HepG2 (cell line): ENCODE measurements around the gene VAV2. TPM values are rescaled to one million over a fixed set of nuclear protein-coding genes. Genes with fewer than 3 reads are reported as not detected.

Experiments used
- ATAC-seq: fragments of 200-7000 bp; cut with Tn5 transposase; 3 replicates; pipeline ENCODE4 v1.9.1; 2020; ENCODE audit warnings: mild to moderate bottlenecking, moderate library complexity
- BruUV-seq: library from RNA; stranded (reverse); fragments of 400-500 nt; replicated peaks from 2 replicates; lab custom pipeline; 2021; lab: Mats Ljungman, UMichigan
- CTCF ChIA-PET: fragments of 300-600 bp; formaldehyde crosslinking; extraction: SDS; loops from one replicate; lab custom pipeline; 2021; ENCODE audit warnings: low total read pairs, inconsistent platforms, low intra/inter-chr PET ratio; lab: Yijun Ruan, JAX
- POLR2A ChIA-PET: fragments of 350-600 bp; sonication (Branson Sonifier 250); formaldehyde crosslinking; loops from one replicate; lab custom pipeline; 2020; ENCODE audit warnings: antibody characterized with exemption, inconsistent platforms; lab: Yijun Ruan, JAX
- DNase-seq: peaks from one replicate; pipeline ENCODE4 v3.0.0-alpha.2; 2015; ENCODE audit warnings: low spot score
- FAIRE-seq: peaks from 3 replicates; lab custom pipeline; 2011; peaks lifted over from hg19 to GRCh38; lab: Jason Lieb, UNC
- H2AFZ ChIP-seq: one replicate; pipeline ENCODE4 v1.6.1; 2011; ENCODE audit warnings: low read length, inconsistent platforms
- H3K27ac ChIP-seq: fragments of 300-600 bp; 3 replicates; pipeline ENCODE4 v1.8.0; 2011; ENCODE audit warnings: mixed run types, mild to moderate bottlenecking, mixed read lengths, low read length, inconsistent platforms; ENCODE audit not compliant: insufficient read depth; ENCODE audit errors: extremely low read length
- H3K27me3 ChIP-seq, 2 experiments: fragments of 200-600 bp in 1 of 2; 2 replicates in 1 of 2; 3 replicates in 1 of 2; pipeline versions ENCODE4 v1.6.0 to v1.8.0; 2011; ENCODE audit warnings: low read length in 2 of 2, mild to moderate bottlenecking in 2 of 2, moderate library complexity in 2 of 2, inconsistent platforms in 1 of 2; ENCODE audit not compliant: insufficient read depth in 2 of 2, control insufficient read depth in 1 of 2
- H3K36me3 ChIP-seq, 2 experiments: fragments of 200-600 bp in 1 of 2; replicated peaks in 1 of 2; 2 replicates in 1 of 2; 3 replicates in 1 of 2; pipeline versions ENCODE4 v1.5.1 to v1.8.0; 2011; ENCODE audit warnings: low read length in 2 of 2, inconsistent platforms in 1 of 2; ENCODE audit not compliant: insufficient read depth in 2 of 2, control insufficient read depth in 1 of 2
- H3K4me1 ChIP-seq: 2 replicates; pipeline ENCODE4 v1.5.1; 2012; ENCODE audit warnings: low read length, inconsistent platforms; ENCODE audit not compliant: insufficient read depth
- H3K4me2 ChIP-seq: 2 replicates; pipeline ENCODE4 v1.6.0; 2011; ENCODE audit warnings: low read depth, low read length, inconsistent platforms
- H3K4me3 ChIP-seq, 3 experiments: fragments of 200-600 bp in 1 of 3; sonication (generic), shearing (Covaris generic) in 1 of 3; replicated peaks in 1 of 3; 2 replicates each; pipeline ENCODE4 v1.5.1; 2011 to 2016; ENCODE audit warnings: low read length in 3 of 3, inconsistent platforms in 2 of 3, low read depth in 2 of 3, mild to moderate bottlenecking in 2 of 3, control low read depth in 1 of 3, mixed read lengths in 1 of 3; ENCODE audit not compliant: insufficient read depth in 1 of 3
- H3K79me2 ChIP-seq: one replicate; pipeline ENCODE4 v1.6.1; 2011; ENCODE audit warnings: low read length, inconsistent platforms; ENCODE audit not compliant: insufficient read depth
- H3K9ac ChIP-seq: 2 replicates; pipeline ENCODE4 v1.6.0; 2011; ENCODE audit warnings: mild to moderate bottlenecking, low read depth, low read length, inconsistent platforms; ENCODE audit not compliant: insufficient read depth
- H3K9me3 ChIP-seq: 2 replicates; pipeline ENCODE4 v1.5.1; 2012; ENCODE audit warnings: mild to moderate bottlenecking, low read length
- H4K20me1 ChIP-seq: 2 replicates; pipeline ENCODE4 v1.6.0; 2011; ENCODE audit warnings: inconsistent platforms, mild to moderate bottlenecking, low read length, moderate library complexity; ENCODE audit not compliant: insufficient read depth
- AGO2 ChIP-seq: fragments of 200-400 bp; formaldehyde crosslinking; optimal IDR thresholded peaks from 2 replicates; pipeline ENCODE3; 2017; ENCODE audit warnings: mild to moderate bottlenecking, low read depth, low read length, moderate library complexity
- FOXO1 ChIP-seq: sonication (generic); formaldehyde crosslinking; IDR thresholded peaks from 2 replicates; pipeline ENCODE4 v1.4.0; 2020; ENCODE audit warnings: missing genetic modification reagents
- GLI4 ChIP-seq: sonication (generic); formaldehyde crosslinking; IDR thresholded peaks from 2 replicates; pipeline ENCODE4 v1.5.1; 2020; ENCODE audit warnings: missing genetic modification reagents, mild to moderate bottlenecking, moderate library complexity, borderline replicate concordance
- RBM22 ChIP-seq: fragments of 200-400 bp; formaldehyde crosslinking; optimal IDR thresholded peaks from 2 replicates; pipeline ENCODE3; 2017; ENCODE audit warnings: mild to moderate bottlenecking, low read length, moderate library complexity
- SYNCRIP ChIP-seq: fragments of 200-400 bp; formaldehyde crosslinking; IDR thresholded peaks from 2 replicates; pipeline ENCODE4 v1.6.1; 2018; ENCODE audit warnings: mild to moderate bottlenecking, low read depth, low read length; ENCODE audit not compliant: insufficient read depth
- TCF7L2 ChIP-seq: IDR thresholded peaks from 2 replicates; pipeline ENCODE4 v1.6.1; 2011; ENCODE audit warnings: mild to moderate bottlenecking, low read depth, low read length, moderate library complexity
- ZBTB7A ChIP-seq: sonication (generic); formaldehyde crosslinking; IDR thresholded peaks from 2 replicates; pipeline ENCODE4 v1.8.0; 2022; ENCODE audit warnings: mild to moderate bottlenecking, missing genetic modification reagents
- ZNF75D ChIP-seq: sonication (generic); formaldehyde crosslinking; IDR thresholded peaks from 2 replicates; pipeline ENCODE4 v1.8.1; 2023; ENCODE audit warnings: missing genetic modification reagents, mild to moderate bottlenecking, borderline replicate concordance
- ZNF816 ChIP-seq: sonication (generic); formaldehyde crosslinking; IDR thresholded peaks from 2 replicates; pipeline ENCODE4 v1.8.0; 2022; ENCODE audit warnings: missing genetic modification reagents, mild to moderate bottlenecking, borderline replicate concordance
- WGBS: methylation state at CpG from one replicate; pipeline ENCODE4 v1.1.6; 2017; ENCODE audit warnings: low lambda C conversion rate; 5-methylcytosine and 5-hydroxymethylcytosine counted together
- in situ Hi-C: cut with HindIII; loops from 2 replicates; pipeline ENCODE4 v1.10.0; 2017; ENCODE audit warnings: low pct_unique_long_range_greater_than_20kb; ENCODE audit not compliant: extremely low pct_ligation_motif_present
- intact Hi-C: fragments of 100-400 bp; cut with micrococcal nuclease; formaldehyde crosslinking; loops from one replicate; pipeline ENCODE4 v1.10.0; 2022; ENCODE audit not compliant: unreplicated experiment
- polyA plus RNA-seq, 8 experiments: library from polyadenylated mRNA; depleted of rRNA in 3 of 8; stranded (reverse) in 7 of 8; unstranded in 1 of 8; fragments of >200 nt; fragmentation: Illumina TruSeq in 4 of 8; extraction: Trizol in 4 of 8; gene quantifications; 2 replicates each; pipeline versions ENCODE4 v1.2.1 to v1.2.3, GENCODE V29; 2011 to 2016; ENCODE audit warnings: low read depth in 4 of 8, missing spikeins in 1 of 8, mixed read lengths in 1 of 8; ENCODE audit not compliant: insufficient read depth in 1 of 8
- total RNA-seq, 5 experiments: library from RNA; depleted of rRNA; stranded (reverse); fragments of >200 nt; fragmentation: Illumina TruSeq; extraction: Trizol; gene quantifications; 2 replicates each; pipeline ENCODE4 v1.2.3, GENCODE V29; 2016; ENCODE audit warnings: low read depth in 1 of 5
- TF ChIP-seq, protein P1 (sequence below): sonication (generic); formaldehyde crosslinking; IDR thresholded peaks from 2 replicates; pipeline ENCODE4 v1.4.0; 2020; ENCODE audit warnings: mild to moderate bottlenecking, missing genetic modification reagents
- TF ChIP-seq, protein P2 (sequence below): IDR thresholded peaks from 2 replicates; pipeline ENCODE4 v1.6.1; 2016; ENCODE audit warnings: low read depth

Gene VAV2
- total and polyA plus RNA-seq, 2 of the 13 experiments (the other 11 are each of a cell fraction or from before 2014, with no cell fraction given): 22.5 to 22.9 TPM

GRCh38 chr9:133787754-133788025, 204.4 kb downstream of the VAV2 start (continued):
- TF ChIP-seq, protein P1, sequence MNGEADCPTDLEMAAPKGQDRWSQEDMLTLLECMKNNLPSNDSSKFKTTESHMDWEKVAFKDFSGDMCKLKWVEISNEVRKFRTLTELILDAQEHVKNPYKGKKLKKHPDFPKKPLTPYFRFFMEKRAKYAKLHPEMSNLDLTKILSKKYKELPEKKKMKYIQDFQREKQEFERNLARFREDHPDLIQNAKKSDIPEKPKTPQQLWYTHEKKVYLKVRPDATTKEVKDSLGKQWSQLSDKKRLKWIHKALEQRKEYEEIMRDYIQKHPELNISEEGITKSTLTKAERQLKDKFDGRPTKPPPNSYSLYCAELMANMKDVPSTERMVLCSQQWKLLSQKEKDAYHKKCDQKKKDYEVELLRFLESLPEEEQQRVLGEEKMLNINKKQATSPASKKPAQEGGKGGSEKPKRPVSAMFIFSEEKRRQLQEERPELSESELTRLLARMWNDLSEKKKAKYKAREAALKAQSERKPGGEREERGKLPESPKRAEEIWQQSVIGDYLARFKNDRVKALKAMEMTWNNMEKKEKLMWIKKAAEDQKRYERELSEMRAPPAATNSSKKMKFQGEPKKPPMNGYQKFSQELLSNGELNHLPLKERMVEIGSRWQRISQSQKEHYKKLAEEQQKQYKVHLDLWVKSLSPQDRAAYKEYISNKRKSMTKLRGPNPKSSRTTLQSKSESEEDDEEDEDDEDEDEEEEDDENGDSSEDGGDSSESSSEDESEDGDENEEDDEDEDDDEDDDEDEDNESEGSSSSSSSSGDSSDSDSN (CRISPR knock-in tag): no peak

DNA sequence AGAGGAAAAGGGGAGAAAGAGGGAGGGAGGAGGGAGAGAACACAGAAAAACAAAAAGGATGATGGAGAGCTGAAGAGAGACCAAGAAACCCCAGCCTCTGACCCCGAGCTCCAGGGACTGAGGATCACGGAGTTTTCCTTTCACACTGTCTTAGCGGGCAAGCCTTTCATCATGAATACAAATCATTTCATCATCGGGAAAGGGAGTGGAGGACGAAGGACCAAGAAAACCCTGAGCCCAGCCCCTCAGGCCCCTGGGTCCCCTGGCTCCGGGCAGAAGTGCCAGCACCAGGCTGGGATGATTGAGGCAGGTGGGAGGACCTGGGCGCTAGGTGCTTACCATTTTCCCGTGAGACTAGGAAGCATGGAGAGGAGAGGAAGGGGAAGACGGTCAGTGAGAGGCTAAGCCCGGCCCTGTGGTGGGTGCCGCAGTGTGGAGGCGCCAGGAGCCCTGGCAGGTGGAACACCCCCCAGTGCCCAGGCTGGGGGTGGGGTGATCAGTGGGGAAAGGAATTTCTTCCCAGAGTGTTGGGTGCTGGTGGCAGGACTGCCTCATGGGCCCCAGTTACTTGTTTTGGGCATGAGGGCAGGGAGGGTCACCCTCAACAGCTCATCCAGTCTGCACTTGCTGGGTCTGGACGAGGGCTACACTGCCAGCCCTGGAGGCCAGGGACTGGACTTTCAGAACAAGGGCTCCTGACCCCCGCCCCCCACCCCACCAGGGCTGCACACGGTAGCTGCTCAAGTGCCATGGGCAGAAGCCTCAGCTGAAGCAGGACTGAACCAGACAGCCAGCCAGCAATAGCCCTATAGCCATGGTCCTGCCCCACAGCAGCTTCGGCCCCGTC, 205.0 kb downstream of the VAV2 start:
- no peak for FAIRE-seq
- H3K4me3 ChIP-seq: no peak overlapping the region
- DNase-seq: no peak
- CTCF ChIA-PET: no interaction called here
- H4K20me1 ChIP-seq: no peaks in the 10 kb centered on the region
- no TSS peak for BruUV-seq
- no peak overlapping the region for H3K27ac ChIP-seq
- intact Hi-C loops (no loop called here), in situ Hi-C loops (loop anchor here (5.0 kb wide), 1 partner anchor 205 kb away; the partner anchor contains the start of gene VAV2)
- no peak overlapping the region for H2AFZ ChIP-seq
- POLR2A ChIA-PET: interaction anchor here (1.2 kb wide), 1 partner anchor 206 kb away, joined by 4 read pairs; no protein-coding TSS in a partner anchor
- H3K79me2 ChIP-seq: no peaks in the 10 kb centered on the region
- no peaks in the 10 kb centered on the region for H3K27me3 ChIP-seq
- TF ChIP-seq AGO2: peak; percentile 41
- TF ChIP-seq ZBTB7A (CRISPR knock-in tag): no peak
- TF ChIP-seq GLI4 (CRISPR knock-in tag): no peak
- no peak for TF ChIP-seq SYNCRIP
- TF ChIP-seq, protein P2, sequence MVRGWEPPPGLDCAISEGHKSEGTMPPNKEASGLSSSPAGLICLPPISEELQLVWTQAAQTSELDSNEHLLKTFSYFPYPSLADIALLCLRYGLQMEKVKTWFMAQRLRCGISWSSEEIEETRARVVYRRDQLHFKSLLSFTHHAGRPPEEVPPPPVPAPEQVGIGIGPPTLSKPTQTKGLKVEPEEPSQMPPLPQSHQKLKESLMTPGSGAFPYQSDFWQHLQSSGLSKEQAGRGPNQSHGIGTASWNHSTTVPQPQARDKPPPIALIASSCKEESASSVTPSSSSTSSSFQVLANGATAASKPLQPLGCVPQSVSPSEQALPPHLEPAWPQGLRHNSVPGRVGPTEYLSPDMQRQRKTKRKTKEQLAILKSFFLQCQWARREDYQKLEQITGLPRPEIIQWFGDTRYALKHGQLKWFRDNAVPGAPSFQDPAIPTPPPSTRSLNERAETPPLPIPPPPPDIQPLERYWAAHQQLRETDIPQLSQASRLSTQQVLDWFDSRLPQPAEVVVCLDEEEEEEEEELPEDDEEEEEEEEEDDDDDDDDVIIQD (CRISPR knock-in tag): no peak
- peak; percentile 61 for TF ChIP-seq RBM22
- TF ChIP-seq FOXO1 (CRISPR knock-in tag): no peak
- TF ChIP-seq ZNF75D (CRISPR knock-in tag): no peak
- TF ChIP-seq ZNF816 (CRISPR knock-in tag): no peak
- TF ChIP-seq TCF7L2: no peak
- TF ChIP-seq, all 625 proteins: peak for 2
- H3K9ac ChIP-seq: no peak overlapping the region
- ATAC-seq: no peak
- H3K4me1 ChIP-seq: peaks cover 25% of the 10 kb centered on the region
- 98% methylated on average over 14 of the region's 17 CpGs for WGBS
- peaks cover 16 to 40% of the 10 kb centered on the region in 2 experiments; a peak in 4 of 5 replicates for H3K36me3 ChIP-seq
- H3K9me3 ChIP-seq: no peaks in the 10 kb centered on the region
- no peak overlapping the region for H3K4me2 ChIP-seq
